ENCODE results near the gene NUMA1.

NUMA1 gene

DNA sequence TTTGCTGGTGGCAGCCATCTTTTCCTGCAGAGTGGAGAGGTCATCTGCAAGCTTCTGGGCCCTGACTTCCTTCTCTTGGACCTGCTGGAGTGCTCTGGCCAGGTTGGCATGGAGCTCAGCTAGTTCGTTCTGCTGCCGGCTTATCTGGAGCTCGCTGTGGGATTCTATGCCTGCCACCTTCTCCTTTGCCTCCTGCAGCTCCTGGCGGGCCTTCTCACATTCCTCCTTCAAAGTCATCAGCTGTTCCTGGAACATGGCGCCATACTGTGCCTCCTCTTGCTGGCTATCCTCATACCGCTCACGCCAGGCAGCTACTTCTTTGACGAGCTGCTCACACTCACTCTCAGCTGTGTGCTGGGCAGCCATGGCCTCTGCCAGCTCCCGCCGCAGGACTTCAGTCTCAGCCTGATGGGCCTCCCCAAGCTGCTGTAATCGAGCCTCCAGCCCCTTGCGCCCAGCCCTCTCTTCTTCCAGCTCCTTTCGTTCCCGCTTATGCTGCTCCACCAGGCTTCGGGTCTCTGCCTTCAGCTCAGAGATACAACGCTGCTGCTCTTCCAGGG, 65.5 kb downstream of the NUMA1 start:
- DNase-seq = no peak

DNA sequence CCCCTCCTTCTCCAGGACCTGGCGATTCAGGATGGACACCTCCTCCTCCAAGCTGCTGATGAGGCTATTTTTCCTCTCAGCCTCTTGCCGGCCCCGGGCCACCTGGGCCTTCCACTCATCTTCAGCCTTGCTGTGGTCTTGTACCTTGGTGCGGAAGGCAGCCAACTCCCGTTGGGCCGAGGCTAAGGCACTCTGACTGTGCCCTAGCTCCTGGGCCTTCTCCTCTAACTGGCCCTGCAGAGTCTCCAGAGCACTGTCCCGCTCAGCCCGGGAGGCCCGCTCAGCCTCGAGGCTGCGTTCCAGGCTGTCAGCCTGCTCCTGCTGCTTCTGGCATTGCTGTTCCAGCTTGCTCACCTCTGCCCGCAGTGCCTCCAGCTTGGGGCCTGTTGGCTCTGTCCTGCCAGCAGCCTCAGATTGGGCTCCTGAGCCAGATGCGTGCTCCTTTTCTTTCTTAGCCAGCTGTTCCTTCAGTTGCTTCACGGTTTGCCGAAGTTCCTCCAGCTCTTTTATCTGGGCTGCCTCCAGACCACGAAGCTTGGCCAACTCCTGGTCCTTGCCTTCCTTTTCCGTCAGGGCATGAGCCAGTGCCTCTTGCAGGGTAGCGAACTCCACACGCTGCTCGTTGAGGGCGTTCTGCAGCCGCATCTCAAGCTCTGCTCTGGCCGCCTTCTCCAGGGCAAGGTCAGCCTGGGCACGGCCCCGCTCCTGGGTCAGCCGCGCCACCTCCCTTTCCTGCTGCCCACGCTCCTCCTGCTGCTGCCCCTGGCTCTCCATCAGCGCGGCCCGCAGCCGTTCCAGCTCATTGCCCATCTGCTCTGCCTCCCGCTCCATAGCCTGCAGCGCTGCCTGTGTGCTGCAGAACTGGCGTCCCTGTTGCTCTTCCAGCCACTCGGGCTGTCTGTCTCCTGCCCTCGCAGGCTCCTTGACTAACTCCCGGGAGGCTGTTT, 66.3 kb downstream of the NUMA1 start:
- no peak for DNase-seq

DNA sequence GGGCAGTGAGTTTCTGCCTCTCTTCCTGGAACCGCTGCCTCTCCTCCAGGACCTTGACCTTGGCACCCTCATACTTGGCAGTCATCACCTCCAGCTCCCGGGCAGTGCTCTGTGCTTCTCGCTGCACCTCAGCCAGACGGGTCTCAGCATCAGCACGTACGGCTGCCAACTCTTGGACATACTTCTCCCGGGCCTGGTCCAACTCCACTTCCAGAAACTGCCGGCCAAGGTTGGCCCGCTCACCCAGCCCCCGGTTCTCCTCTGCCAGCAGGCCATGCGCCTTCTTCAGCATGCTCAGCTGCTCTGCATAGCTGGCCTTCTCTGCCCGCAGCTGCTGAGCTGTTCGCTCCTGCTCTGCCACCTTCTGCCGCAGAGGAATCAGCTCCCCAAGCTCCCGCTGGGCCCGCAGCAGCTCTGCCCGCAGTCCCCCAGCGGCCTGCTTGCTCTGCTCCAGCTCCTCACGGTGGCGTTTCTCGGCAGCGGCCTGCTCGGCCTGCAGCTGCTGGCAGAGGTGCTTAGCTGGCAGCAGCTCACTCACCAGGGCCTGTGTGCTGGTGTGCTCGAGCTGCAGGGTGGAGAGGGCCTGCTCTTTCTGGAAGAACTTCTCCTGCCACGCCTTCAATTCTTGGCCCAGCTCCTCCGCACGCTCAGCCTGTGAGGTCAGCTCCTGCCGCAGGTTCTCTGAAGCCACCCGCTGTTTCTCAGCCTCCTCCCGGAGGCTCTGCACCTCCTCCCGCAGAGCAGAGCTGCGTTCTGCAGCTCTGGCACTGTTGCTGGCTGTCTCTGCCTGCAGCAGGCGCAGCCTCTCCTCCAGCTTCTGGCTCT, 67.2 kb downstream of the NUMA1 start:
- no peak for DNase-seq

DNA sequence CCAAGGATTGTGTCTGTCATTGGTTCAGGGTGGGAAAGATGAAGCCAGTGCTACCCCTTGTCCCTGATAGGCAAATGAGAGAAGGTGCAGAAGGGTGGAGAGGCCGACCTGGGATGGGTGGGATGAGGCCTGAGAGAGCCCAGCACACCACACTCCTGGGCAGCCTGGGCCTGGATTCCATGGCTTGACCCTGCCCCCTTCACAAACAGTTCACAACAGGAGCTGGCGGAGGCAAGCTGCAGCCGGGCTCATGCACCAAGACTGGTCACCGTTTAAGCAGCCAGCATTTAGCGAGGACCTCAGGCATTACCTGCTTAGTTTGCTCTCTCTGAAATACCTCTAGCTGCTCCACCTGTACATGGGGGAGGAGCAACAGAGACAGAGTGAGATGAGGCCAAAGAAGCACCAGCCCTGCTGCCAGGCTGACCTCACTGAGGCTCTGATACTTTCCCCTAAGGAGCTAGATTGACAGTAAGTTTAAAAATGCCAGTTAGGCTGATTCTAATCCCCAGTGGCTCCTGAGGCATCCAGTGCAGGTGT, 68.2 kb downstream of the NUMA1 start:
- DNase-seq = no peak

DNA sequence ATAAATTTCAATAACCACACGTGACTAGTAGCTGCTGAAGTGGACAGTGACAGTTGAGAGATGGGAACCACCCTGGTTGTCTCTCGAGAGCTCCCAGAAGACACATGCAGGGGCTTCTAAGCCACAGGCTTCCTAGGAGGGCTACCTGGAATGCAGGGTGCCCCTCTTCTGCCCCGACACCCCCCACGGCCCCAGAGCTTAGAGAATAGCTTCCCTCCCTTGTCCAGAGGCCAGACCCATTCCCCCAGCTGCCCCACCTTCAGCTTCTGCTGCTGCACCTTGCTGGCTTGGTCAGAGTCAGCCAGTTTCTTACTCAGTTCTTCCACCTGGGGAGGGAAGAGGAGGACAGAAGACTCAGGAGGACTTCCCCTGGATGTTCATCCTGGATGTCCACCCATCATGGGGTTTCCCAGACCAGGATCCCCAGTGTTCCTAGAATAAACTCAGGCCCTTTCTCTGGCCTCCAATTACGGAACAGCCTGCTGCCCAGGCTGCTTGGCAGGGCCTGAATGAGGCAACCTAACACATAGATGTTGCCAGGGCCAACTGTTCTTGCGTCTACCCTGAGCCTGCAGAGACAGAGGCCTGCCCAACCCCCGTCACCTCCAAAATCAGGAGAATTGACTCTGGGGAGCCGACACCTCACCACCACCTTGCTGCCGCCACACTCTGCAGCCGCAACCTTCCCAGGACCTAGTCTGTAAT, 69.7 kb downstream of the NUMA1 start:
- DNase-seq = no peak

DNA sequence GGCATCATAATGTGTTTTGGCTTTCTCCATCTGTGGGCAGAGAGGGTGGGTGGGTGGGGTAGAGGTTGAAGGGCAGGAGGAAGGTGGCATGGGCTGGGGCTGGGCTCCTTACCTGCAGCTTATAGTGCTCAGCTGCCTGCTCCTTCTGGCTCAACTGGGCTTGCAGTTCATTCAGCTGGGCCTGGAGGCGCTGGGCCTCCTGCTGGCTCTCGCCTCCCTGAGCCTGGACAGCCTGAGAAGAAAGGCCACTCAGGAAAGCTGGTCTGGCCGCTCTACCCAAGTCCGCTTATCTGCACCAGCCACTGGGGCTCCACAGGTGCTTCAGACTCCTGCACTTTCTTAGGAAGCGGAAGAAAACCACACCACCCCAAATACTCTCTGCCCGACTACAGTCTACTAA, 71.2 kb downstream of the NUMA1 start:
- DNase-seq = no peak

DNA sequence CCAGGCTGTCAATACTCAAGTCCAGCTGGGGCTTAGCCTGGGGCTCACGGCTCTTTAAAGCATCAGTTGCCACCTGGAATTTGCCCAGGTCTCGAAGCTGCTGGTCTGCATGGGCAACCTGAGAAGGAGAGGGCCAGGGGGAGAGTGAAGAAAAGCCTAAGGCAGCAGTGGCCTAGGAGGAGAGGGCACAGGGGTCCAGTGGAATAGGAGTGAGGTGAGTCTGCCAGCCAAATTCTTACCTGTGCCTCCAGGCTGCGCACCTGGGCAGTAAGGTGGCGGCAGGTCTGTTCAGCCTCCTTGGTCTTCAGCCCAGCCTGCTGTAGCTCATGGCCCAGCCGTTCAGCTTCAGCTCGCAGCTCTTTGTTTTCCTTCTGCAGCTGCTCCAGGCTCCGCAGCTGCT, 71.6 kb downstream of the NUMA1 start:
- DNase-seq = no peak

DNA sequence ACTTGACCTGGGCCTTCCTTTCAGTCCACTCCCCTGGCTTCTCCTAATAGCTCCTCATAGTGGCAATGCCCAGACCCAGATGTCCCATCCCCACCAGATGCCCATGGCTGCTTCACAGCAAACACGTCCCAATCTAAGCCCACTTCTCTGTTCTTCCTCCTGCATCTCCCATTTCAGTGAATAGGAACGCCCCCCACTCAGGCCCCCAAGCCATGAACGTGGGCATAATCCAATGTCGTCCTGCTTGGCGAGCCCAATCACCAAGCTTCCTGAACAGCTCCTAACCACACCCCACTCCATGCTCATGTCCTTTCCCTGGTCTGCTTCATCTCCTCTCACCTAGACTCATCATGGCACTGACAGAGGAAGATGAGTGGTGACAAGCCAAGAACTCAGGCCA, 72.8 kb downstream of the NUMA1 start:
- no peak for DNase-seq

DNA sequence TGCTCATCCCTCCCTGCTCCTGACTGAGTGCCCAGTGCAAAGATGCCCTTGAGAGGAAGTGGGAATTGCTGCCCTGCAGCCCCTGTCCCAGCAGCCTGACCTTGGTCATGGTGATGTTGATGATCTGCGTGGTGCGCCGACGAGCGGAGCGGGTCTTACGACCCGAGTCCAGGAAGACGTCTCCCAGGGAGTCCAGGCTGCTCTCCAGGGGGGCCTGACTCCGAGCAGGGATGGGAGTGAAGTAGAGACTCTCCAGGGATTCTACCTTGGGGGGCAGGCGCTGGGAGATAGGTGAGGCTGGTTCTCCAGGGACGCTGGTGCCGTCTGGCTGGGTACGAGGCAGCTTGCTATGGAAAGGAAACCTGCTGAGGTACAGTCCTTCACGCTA, 73.3 kb downstream of the NUMA1 start:
- DNase-seq = no peak

DNA sequence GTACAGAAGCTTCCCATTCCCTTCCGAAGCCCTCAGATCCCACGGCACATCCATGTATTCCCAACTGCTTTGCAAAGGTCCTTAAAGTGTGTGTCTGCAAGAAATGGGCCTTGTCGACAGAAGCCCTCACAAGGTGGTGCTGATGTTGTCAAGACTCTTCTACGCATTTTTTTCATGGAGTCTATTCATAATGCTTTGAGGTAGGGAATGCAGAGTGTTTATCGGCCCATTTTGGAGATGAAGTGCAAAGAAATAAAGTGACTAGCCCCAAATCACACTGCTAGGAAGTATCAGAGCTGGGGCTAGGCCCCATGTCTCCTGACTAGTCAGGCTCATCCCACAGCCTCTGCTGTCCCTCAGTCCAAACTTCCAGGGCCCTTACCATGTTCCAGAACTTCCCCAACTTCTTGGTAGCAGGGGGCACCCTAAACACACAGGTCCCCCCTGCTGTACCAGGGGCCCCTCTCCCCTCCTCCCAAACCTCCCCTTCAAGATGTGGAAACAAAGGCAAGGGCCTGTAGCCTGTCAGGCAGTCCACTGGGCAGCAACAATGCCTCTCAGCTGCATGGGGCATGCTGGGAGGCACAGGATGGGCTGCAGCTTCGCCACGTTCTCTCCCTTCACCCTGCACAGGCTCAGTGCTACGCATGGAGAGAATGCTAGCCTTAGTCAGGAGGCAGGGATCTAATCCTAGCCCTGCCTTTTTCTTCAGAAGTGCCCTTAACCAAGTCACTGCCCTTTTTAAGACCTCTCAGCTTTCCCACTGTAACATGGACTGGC, 73.8 kb downstream of the NUMA1 start:
- no peak for DNase-seq

DNA sequence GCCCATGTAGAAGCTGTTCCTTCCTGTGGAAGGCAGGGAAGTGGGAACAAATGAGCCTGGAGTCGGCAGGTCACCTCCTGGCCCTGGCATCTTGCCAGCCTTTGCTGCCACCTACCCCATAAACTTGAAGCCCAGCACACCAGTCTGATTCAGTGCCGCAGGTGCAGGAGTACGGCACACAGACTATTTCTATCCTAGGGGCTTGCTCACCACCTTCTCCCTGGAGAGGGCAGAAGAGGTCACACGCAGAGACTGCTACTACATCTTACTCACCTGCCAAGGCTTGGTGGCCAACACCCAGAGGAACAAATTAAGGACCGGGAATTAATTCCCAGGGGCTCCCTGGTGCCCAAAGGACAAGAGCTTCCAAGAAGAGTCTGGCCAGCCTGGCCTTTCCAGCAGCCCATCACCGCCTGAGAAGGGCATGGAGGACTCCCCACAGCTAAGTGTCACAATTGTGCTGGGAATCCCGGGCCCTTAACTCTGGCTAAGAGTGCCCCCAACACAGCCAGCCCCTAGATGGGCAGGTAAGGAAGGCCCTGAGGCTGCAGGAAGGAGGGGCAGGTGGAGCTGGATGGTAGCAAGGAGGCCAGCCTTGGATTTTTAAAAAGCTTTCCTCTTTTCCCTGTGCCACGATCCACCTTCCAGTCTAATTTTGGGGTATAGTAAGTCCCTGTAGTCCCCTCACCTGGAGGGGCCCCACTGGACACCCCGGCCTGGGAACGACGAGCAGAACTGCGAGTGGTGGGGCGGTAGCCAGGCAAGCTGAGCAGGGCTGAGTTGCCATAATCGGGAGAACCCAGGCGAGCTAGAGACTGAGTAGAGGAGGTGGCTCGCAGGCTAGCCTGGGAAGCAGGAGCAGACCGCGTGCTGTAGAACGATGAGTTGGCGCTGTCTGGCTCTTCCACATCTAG, 74.7 kb downstream of the NUMA1 start:
- no peak for DNase-seq

DNA sequence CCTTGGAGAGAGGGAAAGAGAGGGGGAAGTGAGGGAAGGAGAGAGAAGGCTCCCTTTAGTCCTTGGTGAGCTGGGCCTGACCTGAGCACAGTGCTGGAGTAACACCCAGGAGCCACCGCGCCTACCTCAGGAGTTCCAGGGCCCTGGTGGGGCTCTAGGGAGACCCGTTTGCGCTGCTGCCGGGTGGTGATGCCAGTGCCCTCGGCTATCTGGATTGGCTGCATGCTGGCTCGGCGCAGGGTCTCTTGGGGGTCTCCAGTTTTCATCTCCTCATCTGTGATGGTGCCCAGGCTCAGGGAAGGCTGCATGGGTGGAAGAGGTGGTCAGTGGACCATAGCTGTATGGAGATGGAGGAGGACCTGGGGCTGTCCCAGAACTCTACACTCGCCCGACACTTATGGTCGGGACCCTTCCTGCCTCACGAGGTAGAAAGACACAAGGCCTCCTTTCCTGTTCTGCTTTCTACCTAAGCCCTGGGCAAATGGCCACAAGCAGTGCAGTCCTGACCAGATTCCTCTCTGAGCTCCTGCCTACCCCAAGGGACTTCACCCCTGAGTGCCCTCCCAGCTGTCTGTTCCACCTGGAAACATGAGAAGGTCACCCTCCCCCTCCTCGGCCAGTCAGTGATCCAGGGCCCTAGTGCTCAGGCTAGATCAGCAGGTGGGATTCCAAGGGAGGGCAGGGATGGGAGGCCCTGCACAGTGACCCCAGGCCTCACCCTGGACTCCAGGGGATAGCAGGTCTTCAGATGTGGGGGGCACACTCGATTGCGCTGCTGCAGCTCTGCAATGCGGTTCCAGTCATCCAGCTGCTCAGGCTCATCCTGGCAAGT, 75.6 kb downstream of the NUMA1 start:
- no peak for DNase-seq

DNA sequence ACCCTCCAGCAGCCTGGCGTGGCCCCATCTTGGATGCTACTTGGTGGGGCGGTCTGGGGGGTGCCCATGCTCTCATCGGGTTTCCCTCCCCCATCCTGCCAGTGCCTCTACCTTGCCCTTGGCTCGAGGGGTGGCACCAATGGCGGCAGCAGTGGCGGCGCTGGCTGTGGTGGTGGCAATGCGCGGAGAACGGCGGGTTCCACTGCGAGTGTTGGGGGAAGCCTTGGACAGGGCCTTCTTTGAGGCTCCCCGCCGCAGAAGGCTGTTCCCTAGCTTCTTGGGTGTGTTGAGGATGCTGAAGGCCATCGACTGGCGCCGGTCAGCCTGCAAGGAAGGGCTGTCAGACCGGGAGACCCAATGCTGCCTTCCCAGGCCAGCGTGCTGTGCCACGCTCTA, 76.6 kb downstream of the NUMA1 start:
- no peak for DNase-seq

DNA sequence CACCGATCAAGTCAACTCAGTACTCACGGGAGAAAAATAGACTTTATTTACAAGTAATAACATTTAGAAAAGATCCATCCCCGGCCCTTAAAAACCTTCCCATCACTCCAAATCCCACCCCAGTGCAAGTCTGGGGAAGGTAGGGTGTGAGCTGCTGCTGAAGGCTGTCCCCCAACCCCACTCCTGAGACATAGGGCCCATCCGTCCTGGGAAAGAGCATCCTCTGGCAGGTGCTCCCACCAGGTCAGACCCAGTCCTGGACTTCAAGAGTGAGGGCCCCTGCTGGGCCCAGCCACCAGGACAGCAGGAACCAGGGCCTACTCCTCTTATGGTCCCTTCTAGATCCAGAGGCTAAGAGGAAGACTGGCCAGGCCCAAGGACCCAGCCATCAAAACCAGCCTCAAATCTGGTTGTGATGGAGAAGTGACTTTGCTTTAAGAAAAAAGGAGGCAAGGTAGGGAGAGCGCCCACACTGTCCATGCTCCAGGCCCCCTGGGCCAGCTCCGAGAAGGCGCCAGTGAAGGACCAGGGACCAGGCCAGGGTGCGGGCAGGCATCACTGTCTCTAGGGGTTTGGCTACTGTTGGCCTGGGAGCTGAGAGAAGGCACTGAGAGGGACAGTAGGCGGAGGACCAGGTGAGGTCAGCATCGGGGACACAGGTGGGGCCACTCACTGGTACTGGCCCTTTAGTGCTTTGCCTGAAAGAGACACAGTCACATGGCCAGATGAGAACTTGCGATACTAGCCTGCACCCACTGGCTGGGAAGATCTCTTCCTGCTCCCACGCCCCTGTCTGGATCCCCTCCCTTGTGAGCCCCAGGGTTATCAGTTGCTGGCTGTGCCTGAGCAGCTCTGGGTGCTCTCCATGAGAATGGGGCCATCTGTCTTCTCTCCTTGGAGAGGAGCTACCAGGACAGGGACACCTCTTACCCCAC, 77.2 kb downstream of the NUMA1 start:
- DNase-seq = no peak

DNA sequence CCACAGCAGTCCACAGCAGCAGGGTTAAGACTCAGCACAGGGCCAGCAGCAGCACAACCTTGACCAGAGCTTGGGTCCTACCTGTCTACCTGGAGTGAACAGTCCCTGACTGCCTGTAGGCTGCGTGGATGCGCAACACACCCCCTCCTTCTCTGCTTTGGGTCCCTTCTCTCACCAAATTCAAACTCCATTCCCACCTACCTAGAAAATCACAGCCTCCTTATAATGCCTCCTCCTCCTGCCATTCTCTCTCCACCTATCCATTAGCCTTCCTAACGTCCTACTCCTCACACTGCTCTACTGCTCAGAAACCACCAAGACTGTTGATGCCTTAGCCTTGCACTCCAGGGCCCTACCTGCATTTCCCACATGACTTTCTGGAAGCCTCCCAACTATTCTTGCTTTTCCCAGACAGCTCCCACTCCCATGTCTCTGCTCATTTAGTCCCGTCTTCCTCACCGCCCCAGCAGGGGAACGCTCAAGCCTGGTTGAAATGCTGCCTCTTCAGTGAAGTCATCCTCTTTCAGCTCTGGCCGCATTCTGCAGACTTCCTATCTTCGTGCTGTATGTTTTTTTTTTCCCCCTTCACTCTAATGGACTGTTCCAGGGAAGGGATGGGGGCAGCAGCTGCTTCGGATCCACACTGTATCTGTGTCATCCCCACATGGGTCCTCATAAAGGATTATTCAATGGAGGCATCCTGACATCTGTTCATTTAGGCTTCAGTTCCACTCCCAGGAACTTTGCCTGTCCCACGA, 78.3 kb downstream of the NUMA1 start:
- no peak for DNase-seq

DNA sequence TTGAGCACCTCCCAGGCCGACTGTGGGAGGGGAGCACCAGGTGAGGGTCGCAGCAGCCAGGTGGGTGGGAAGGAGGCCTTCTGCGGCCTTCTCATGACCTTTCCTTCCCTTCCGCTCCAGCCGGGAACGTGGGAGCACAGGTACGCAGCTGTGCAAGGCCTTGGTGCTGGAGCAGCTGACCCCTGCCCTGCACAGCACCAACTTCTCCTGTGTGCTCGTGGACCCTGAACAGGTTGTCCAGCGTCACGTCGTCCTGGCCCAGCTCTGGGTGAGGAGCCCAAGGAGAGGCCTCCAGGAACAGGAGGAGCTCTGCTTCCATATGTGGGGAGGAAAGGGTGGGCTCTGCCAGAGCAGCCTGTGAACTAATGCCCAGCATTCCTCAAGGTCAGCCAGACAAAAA, 79.1 kb downstream of the NUMA1 start:
- DNase-seq = no peak

DNA sequence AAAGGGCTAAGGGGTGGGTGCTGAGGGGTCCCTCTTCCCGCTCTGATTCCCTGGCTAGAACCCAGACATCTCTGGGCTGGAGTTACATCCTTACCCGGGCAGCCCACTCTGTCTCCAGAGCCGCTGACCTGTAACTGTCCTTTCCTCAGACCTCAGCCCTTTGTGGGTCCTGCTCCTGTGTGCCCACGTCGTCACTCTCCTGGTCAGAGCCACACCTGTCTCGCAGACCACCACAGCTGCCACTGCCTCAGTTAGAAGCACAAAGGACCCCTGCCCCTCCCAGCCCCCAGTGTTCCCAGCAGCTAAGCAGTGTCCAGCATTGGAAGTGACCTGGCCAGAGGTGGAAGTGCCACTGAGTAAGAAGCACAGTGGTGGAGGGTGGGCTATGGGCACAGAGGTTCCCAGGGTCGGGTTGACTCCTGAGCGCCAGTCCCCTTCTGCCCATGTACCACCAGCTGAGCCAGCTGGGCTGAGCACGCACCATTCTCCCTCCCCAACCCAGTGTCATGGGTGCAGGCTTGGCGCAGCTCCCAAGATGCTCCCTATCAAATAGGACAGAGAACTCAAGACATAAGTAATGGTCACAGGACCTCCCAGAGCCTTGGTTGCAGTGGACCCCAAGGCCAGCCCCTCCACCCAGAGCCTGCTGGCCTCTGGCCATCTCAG, 80.0 kb downstream of the NUMA1 start:
- DNase-seq = no peak
